PC-3 (cell line): ENCODE results near the gene HTR4. TPM values are rescaled to one million over a fixed set of nuclear protein-coding genes. Genes with fewer than 3 reads are reported as not detected.
A peak's percentile ranks its signal among the peaks of the same experiment; 100 is the strongest.

Experiments
- ATAC-seq: fragments of 200-7000 bp; cut with Tn5 transposase; 2 replicates; pipeline ENCODE4 v1.9.1; 2020; ENCODE audit warnings: mild to moderate bottlenecking, moderate library complexity
- BruUV-seq: library from RNA; stranded (reverse); fragments of 400-500 nt; replicated peaks from 2 replicates; lab custom pipeline; 2021; lab: Mats Ljungman, UMichigan
- CTCF ChIA-PET: fragments of 300-600 bp; sonication (Branson Sonifier 250); formaldehyde crosslinking; loops from one replicate; lab custom pipeline; 2022; ENCODE audit warnings: antibody characterized with exemption; lab: Charles Lee
- POLR2A ChIA-PET: fragments of 300-600 bp; sonication (Branson Sonifier 250); formaldehyde crosslinking; loops from one replicate; lab custom pipeline; 2022; ENCODE audit warnings: antibody characterized with exemption; ENCODE audit not compliant: unreplicated experiment; lab: Charles Lee
- DNase-seq: peaks from one replicate; pipeline ENCODE4 v3.0.0-alpha.2; 2015
- H2AFZ ChIP-seq: fragments of 300-600 bp; sonication (generic); 2 replicates; pipeline ENCODE4 v1.6.0; 2016; ENCODE audit warnings: antibody characterized with exemption, low read length
- H3F3A ChIP-seq: fragments of 300-600 bp; sonication (generic); one replicate; pipeline ENCODE4 v1.6.0; 2017; ENCODE audit warnings: antibody characterized with exemption, low read length, control low read depth, mild to moderate bottlenecking; ENCODE audit not compliant: unreplicated experiment
- H3K27ac ChIP-seq: fragments of 300-600 bp; sonication (generic); 2 replicates; pipeline ENCODE4 v1.5.1; 2016; ENCODE audit warnings: mild to moderate bottlenecking, low read length
- H3K27me3 ChIP-seq: fragments of 300-600 bp; sonication (generic); 2 replicates; pipeline ENCODE4 v1.6.1; 2016; ENCODE audit warnings: low read length, mixed read lengths
- H3K36me3 ChIP-seq: fragments of 300-600 bp; sonication (generic); 2 replicates; pipeline ENCODE4 v1.6.1; 2016; ENCODE audit warnings: low read depth, mixed run types, low read length, mixed read lengths
- H3K4me1 ChIP-seq: fragments of 300-600 bp; sonication (generic); 2 replicates; pipeline ENCODE4 v1.5.1; 2016; ENCODE audit warnings: low read length; ENCODE audit not compliant: insufficient read depth
- H3K4me2 ChIP-seq: fragments of 300-600 bp; sonication (generic); 2 replicates; pipeline ENCODE4 v1.6.0; 2016; ENCODE audit warnings: low read length
- H3K4me3 ChIP-seq: fragments of 300-600 bp; sonication (generic); 2 replicates; pipeline ENCODE4 v1.5.1; 2016; ENCODE audit warnings: mild to moderate bottlenecking, low read length, mixed read lengths
- H3K79me2 ChIP-seq: fragments of 300-600 bp; sonication (generic); 2 replicates; pipeline ENCODE4 v1.6.1; 2017; ENCODE audit warnings: low read length, mixed read lengths
- H3K9ac ChIP-seq: fragments of 300-600 bp; sonication (generic); 2 replicates; pipeline ENCODE4 v1.6.0; 2016; ENCODE audit warnings: mild to moderate bottlenecking, low read length
- H3K9me2 ChIP-seq: fragments of 300-600 bp; sonication (generic); replicated peaks from 2 replicates; pipeline ENCODE4 v1.6.1; 2016; ENCODE audit warnings: mixed run types, low read length, mixed read lengths
- H3K9me3 ChIP-seq: fragments of 300-600 bp; sonication (generic); 2 replicates; pipeline ENCODE4 v1.6.1; 2016; ENCODE audit warnings: low read length, mixed read lengths
- H4K20me1 ChIP-seq: fragments of 300-600 bp; sonication (generic); 2 replicates; pipeline ENCODE4 v1.6.1; 2016; ENCODE audit warnings: low read length, mixed read lengths
- CTCF ChIP-seq: fragments of 300-600 bp; sonication (generic); conservative IDR thresholded peaks from 2 replicates; pipeline ENCODE4 v1.5.1; 2017; ENCODE audit warnings: antibody characterized with exemption, low read depth, mild to moderate bottlenecking, low read length
- EZH2 ChIP-seq: fragments of 300-600 bp; sonication (generic); IDR thresholded peaks from one replicate; pipeline ENCODE4 v1.6.1; 2017; ENCODE audit warnings: antibody characterized with exemption, mild to moderate bottlenecking, low read length; ENCODE audit not compliant: unreplicated experiment
- EZH2phosphoT487 ChIP-seq: fragments of 300-600 bp; sonication (generic); IDR thresholded peaks from 2 replicates; pipeline ENCODE4 v1.6.1; 2018; ENCODE audit warnings: mild to moderate bottlenecking, antibody characterized with exemption, low read length, borderline replicate concordance
- intact Hi-C: fragments of 100-400 bp; cut with micrococcal nuclease; formaldehyde crosslinking; loops from 2 replicates; pipeline ENCODE4 v1.9.0; 2023
- total RNA-seq: library from RNA; depleted of rRNA; stranded (reverse); fragments of >200 nt; gene quantifications from 2 replicates; pipeline ENCODE4 v1.2.3, GENCODE V29; 2014

Gene HTR4
- total RNA-seq, 1 experiment from 2014 or later, result not detected

- Histone ChIP-seq H3K79me2 (no peaks in the 10 kb centered on the region), H3K9me3 (no peaks in the 10 kb centered on the region), H3K36me3 (no peaks in the 10 kb centered on the region), H3F3A (no peaks in the 10 kb centered on the region), H3K27ac (no peak overlapping the region), H4K20me1 (no peaks in the 10 kb centered on the region), H3K27me3 (peaks cover 54% of the 10 kb centered on the region), H3K4me1 (no peaks in the 10 kb centered on the region), H2AFZ (no peak overlapping the region), H3K9ac (no peak overlapping the region), H3K4me2 (no peak overlapping the region), H3K4me3 (no peak overlapping the region), H3K9me2 (no peaks in the 10 kb centered on the region)
- ChIA-PET POLR2A (interaction anchor here (0.6 to 0.7 kb wide), 2 partner anchors 60 to 109 kb away, joined by 8 to 10 read pairs; no protein-coding TSS in a partner anchor), CTCF (no interaction called here)
- DNase-seq, result no peak
- no peak for ATAC-seq
- BruUV-seq, result no TSS peak
- TF ChIP-seq EZH2 (no peak), EZH2phosphoT487 (no peak), CTCF (no peak)
- intact Hi-C loops, result no loop called here
Measured at GRCh38 chr5:148584103-148584502, 70.2 kb downstream of the HTR4 start.

- ChIA-PET CTCF (no interaction called here), POLR2A (interaction anchor here (0.6 to 0.7 kb wide), 2 partner anchors 59 to 109 kb away, joined by 8 to 10 read pairs; no protein-coding TSS in a partner anchor)
- H3K4me2 ChIP-seq, result no peak overlapping the region
- H3K27me3 ChIP-seq, result peaks cover 59% of the 10 kb centered on the region
- H3K79me2 ChIP-seq, result no peaks in the 10 kb centered on the region
- DNase-seq (peak; percentile 49), ATAC-seq (peak; percentile 67)
- H3K4me1 ChIP-seq, result no peaks in the 10 kb centered on the region
- no peaks in the 10 kb centered on the region for H3K36me3 ChIP-seq
- no peak overlapping the region for H3K27ac ChIP-seq
- no peaks in the 10 kb centered on the region for H3F3A ChIP-seq
- no peak overlapping the region for H3K4me3 ChIP-seq
- H3K9ac ChIP-seq, result no peak overlapping the region
- H3K9me2 ChIP-seq, result no peaks in the 10 kb centered on the region
- intact Hi-C loops, result no loop called here
- H2AFZ ChIP-seq, result no peak overlapping the region
- BruUV-seq, result no TSS peak
- H4K20me1 ChIP-seq, result no peaks in the 10 kb centered on the region
- TF ChIP-seq EZH2, result no peak
- TF ChIP-seq EZH2phosphoT487, result no peak
- no peak for TF ChIP-seq CTCF
- H3K9me3 ChIP-seq, result no peaks in the 10 kb centered on the region
Measured at GRCh38 chr5:148583421-148583965, 70.8 kb downstream of the HTR4 start.

GRCh38 chr5:148574167-148574566, 80.2 kb downstream of the HTR4 start:
- Histone ChIP-seq H3K4me3 (no peak overlapping the region), H3K4me1 (peaks cover 8% of the 10 kb centered on the region; the same call in 1 of the 2 replicates), H3K9ac (no peak overlapping the region), H4K20me1 (no peaks in the 10 kb centered on the region), H3F3A (no peaks in the 10 kb centered on the region), H3K27ac (no peak overlapping the region), H3K27me3 (peaks cover 57% of the 10 kb centered on the region), H2AFZ (no peak overlapping the region), H3K9me3 (no peaks in the 10 kb centered on the region), H3K4me2 (no peak overlapping the region), H3K36me3 (no peaks in the 10 kb centered on the region), H3K79me2 (no peaks in the 10 kb centered on the region), H3K9me2 (no peaks in the 10 kb centered on the region)
- TF ChIP-seq CTCF (no peak), EZH2phosphoT487 (no peak), EZH2 (no peak)
- CTCF ChIA-PET, result no interaction called here
- BruUV-seq, result no TSS peak
- DNase-seq (no peak), ATAC-seq (no peak)
- intact Hi-C loops, result loop anchor here (10.0 kb wide), 1 partner anchor 111 kb away; no protein-coding TSS in a partner anchor
- POLR2A ChIA-PET, result no interaction called here
